ENCODE results near the gene DDX10.
"Not testable (repeated sequence)": the region's sequence is repeated elsewhere in the genome, so short reads cannot be mapped to it uniquely, and the experiment has no call there.

DDX10 gene

DNA sequence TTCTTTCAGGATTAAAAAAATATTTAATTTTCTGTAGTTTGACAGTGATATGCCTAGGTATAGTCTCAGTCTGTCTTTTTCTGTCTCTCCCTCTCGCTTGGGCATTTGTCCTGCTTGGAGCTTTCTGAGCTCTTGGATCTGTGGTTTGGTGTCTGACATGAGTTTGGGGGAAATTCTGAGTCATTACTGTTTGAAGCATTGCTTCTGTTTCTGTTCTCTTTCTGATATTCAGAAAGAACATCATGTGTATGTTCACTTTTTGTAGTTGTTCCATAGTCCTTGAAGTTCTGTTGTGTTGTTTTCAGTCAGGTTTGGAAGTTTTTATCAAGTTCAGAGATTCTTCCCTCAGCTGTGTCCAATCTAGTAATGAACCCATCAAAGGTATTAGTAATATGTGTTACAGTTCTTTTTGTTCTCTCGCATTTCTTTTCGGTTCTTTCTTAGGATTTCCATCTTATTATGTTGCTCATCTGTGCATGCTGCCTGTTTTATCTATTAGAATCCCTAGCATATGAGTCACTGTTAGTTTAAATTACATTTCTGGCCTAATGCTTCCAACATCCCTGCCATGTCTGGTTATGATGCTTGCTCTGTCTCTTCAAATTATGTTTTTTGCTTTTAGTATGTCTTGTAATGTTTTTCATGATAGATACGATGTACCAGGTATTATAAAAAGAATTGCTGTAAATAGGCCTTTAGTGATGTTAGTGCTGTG is 48.4 kb downstream of the DDX10 start:
- DNase-seq (ENCODE audit: low read depth in 3 of 3, low spot score in 1 of 3) = no peak

DNA sequence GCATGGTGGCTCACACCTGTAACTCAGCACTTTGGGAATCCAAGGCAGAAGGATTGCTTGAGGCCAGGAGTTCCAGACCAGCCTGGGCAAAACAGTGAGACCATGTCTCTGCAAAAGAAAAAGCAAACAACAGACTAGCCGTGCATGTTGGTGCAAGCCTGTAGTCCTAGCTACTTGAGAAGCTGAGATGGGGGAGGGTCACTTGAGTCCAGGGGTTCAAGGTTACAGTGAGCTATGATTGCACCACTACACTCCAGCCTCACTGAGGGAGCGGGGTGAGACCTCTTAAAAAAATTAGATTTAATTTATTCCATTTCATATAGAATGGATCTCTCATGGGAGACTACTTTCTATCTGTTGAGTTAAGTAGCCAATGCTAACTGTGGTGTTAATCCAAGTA is 50.4 kb downstream of the DDX10 start:
- DNase-seq (ENCODE audit: low read depth in 3 of 3, low spot score in 1 of 3) = no peak

DNA sequence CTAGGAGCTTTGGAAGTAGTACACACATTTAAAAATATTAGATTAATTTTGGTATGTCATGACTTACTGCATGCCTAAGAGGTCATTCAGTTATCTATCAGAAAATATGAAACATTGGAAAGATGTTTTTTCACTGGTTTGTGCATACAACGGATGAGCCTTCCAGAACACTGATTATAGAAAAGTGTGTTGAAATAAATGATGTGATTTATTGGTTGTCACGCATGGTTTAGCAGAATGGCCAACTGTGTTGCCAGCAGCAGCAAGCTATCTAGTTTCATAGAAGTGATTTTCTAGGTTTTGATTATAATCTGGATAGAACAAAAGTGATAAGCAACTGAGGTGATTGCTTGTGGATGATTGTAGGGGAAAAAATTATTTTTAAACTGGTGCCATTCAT is 53.6 kb downstream of the DDX10 start:
- no peak for DNase-seq (ENCODE audit: low read depth in 3 of 3, low spot score in 1 of 3)

DNA sequence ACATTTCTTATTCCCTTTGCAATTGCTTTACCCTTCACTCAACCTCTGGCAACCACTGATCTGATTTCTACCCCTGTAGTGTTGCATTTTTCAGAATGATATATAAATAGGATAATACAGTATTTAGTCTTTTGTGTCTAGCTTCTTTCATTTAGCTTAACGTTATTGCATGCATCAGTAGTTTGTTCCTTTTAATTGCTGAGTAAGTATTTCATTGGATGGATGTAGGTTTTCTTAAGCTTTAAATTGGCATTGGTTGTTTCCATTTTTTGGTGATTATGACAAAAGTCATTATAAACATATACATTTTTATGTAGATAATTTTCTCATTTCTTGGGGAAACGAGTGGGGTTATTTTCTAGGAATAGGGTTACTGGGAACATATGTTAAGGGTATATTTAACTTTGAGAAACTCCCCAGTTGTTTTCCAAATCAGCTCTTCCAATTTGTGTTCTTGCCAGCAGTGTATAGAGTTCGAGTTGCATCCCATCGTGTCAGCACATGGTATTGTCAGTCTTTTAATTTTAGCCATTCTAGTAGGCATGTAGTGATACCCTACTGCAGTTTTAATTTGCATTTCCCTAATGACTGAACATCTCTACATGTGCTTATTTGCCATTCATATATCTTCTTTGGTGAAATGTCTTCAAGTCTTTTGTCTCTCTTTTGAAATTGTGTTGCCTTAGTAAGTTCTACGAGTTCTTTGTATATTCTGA is 60.3 kb downstream of the DDX10 start:
- DNase-seq (ENCODE audit: low read depth in 3 of 3, low spot score in 1 of 3) = no peak

DNA sequence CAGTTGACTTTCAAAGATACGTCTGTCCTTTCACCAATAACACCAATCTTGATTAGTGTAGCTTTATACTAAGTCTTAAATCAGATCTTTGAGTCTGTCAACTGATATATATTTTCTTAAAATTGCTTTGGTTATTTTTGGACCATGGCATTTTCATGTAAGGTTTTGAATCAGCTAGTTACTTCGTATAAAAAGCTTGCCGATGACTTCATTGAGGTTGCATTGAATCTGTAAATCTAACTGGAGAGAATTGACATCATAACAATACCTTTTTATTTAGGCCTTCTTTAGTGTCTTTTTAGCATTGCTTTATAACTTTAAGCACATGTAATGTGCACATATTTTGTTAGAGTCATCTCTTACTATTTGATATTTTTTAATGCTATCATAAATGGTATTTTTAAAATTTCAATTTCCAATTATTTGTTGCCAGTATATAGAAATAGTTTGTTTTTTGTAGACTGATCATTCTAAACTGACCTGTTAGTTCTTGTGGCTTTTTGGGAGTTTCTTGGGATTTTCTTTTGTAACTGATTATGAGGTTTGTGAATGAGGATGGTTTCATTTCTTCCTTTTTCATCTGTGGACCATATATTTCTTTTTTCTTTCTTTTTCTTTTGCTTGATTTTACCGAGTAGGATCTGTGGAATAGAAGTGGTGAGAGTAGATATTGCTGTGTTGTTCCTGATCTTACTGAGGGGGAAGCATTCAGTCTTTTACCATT is 61.4 kb downstream of the DDX10 start:
- DNase-seq (ENCODE audit: low read depth in 3 of 3, low spot score in 1 of 3) = no peak

DNA sequence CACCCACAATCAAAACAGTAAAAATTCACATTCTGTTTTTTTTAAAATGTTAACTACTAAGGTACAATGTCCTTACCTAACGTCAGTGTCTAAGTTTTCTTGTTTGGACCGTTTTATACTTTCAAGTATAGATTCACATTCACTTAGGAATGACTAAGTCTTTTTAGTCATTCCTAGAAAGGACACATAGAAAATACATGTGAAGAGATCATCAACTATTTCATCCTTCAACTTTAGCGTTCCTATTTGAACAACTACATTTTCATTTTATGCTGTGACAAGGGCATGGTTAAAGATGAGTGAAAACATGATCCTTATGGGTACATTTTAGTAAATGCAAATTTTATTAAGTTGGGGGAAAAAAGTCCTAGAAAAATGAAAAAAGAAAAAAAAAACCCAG is 62.8 kb downstream of the DDX10 start:
- no peak for DNase-seq (ENCODE audit: low read depth in 3 of 3, low spot score in 1 of 3)

DNA sequence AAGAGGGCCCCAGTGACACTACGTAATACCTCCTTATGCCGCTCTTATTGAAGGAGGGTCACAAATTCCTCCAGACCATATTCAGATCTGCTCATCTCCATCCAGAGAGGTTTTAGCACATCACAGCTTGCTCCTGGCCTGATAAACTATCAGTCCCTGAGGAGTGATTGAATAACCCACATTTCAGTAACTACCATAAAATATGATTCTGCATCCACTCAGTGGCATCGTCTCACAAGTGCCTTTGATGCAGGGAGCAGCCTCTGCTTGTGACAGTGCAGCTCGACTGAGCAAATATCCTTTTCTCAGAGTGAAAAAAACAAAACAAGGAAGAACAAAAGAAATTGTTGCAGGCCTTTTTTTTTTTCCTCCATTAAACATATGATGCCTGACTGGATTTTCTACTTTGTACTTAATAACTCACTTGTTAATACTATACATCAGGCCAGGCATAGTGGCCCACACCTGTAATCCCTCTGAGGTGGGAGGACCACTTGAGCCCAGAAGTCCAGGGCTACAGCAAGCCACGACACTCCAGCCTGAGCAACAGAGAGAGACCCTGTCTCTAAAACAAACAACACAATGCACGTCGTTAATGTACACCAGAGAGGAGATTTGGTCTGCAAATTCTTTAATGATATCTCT is 64.5 kb downstream of the DDX10 start:
- DNase-seq (ENCODE audit: low read depth in 3 of 3, low spot score in 1 of 3) = no peak

DNA sequence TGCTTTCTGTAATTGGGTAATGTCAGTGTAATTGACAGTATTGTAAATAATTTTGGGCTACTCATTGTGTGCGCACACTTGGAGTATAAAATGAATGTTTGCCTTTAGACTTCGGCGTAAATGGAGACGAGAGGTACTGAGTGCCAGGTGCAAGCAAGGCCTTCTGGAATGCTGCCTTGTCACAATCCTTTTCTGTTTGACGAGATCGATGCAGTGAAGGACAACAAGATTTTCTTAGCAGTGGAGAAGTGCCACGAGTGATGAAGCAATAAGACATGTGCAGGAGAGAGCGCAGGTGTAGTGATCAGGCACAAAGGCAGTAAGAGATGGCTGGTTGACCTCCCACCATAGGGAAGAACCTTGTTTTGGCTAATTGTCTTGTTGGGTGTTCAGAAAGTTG is 67.5 kb downstream of the DDX10 start:
- DNase-seq (ENCODE audit: low read depth in 3 of 3, low spot score in 1 of 3) = no peak

DNA sequence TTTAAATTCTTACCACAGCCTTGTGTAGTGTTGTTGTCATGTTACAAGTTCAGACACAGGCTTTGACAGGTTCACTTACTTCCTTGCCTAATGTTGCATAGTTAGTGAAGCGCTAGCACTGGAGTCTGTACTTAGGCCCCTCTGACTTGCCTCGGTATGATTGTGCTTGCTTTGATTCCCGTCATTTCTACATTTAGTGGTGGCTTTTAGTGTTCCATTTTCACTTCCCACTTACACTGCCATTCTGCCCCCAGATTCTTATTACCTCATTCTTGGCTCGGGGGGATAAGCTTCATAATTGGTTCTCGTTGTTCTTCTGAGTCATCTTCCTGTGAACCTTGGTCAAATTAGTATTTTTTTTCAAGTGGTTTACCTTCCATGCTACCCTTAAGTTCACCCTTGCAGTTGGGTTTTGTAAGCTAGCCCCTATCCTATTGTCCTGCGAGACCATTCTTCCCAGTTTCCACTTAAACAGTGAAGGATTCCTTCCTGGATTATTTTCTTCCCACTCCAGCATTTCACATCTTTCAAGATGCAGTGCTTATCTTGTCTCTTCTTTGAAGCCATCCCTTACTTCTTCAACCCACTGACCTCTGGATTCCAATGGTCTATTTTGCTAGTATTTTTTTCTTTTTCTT is 68.7 kb downstream of the DDX10 start:
- no peak for DNase-seq (ENCODE audit: low read depth in 3 of 3, low spot score in 1 of 3)

DNA sequence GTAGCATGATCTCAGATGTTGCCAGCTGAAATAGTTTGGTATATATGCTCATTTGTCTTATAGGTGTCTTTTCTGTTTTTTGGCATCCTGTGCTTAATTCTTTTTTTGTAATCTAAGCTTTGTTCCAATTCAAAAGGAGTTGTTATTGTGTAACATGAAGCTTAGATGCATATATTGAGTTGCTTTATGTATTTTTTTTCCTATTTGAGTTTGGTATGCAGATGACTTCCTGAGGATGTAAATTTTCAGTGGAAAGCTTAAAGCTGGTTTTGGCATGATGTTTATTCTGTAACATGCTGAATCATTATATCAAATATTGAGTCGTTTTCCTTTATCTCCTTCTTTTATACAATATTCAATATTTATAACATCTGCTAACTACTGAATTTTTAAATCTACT is 69.4 kb downstream of the DDX10 start:
- DNase-seq (ENCODE audit: low read depth in 3 of 3, low spot score in 1 of 3) = no peak

DNA sequence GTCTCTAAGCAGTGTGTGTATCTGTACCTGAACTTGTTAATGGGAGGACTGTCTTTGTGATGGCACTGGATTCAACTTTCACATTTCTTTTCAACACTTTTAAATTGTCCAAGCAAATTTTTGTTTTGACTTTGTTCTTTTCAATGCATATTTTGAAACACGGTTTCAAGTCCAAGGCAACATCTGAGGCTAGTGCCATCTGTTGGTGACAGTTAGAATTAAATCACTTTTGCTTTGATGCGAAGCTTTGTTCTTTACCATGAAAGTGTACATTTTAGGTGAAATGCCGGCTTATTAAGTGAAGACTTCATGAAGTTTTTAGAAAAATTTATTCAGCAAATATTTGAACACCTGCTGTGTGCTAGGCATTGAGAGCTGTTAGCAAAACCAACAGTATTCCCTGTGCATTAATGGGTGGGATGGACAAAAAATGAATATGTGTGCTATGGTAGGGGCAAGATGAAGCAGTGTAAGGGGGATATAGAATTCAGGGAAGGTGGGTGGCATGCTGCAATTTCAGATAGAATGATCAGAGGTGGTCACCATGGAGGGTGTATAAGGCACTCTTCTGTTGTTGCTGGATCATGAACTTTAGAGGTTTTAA is 70.2 kb downstream of the DDX10 start:
- no peak for DNase-seq (ENCODE audit: low read depth in 3 of 3, low spot score in 1 of 3)

DNA sequence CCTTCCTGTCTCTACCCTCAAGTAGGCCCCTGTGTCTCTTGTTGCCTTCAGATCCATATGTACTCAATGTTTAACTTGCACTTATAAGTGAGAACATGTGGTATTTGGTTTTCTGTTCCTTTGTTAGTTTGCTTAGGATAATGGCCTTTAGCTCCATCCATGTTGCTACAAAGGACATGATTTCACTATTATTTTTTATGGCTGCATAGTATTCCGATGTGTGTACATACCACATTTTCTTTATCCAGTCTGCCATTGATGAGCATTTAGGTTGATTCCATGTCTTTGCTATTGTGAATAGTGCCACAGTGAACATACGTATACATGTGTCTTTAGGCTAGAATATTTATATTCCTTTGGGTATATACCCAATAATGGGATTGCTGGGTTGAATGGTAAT is 75.3 kb downstream of the DDX10 start:
- not testable (repeated sequence) for DNase-seq (ENCODE audit: low read depth in 3 of 3, low spot score in 1 of 3)

DNA sequence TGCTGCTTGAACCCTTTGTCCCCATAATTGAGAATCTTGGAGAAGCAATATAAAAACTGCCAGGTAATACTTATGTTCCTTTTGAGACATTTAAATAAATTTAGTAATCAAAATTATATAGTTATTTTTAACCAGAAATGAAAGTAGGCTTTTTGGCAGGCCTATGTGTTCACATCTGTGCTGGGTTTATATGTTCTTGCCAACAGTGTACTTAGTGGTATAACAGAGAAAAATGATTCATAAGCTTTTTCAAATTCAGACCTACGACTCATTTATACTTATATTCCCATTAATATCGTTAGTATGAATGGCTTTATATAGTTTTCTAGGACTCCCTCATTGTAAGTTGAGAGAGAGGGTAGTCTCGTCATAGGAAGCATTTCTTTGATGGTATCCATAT is 79.0 kb downstream of the DDX10 start:
- DNase-seq (ENCODE audit: low read depth in 3 of 3, low spot score in 1 of 3) = no peak

DNA sequence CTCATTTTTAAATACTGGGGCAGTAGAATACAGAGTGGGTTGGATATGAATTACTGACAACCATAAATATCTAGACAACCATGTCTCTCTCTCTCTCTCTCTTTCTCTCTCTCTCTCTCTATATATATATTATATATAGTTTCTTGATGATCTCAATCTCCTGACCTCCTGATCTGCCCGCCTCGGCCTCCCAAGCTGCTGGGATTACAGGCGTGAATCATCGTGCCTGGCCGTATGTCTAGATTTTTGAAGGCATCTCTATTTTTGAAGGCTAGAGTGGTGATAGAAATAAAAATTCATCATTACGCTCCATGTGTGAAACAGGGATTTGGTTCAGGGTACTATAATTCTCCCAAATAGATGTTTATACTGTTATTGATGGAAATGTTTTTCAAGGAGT is 84.1 kb downstream of the DDX10 start:
- DNase-seq (ENCODE audit: low read depth in 3 of 3, low spot score in 1 of 3) = no peak

DNA sequence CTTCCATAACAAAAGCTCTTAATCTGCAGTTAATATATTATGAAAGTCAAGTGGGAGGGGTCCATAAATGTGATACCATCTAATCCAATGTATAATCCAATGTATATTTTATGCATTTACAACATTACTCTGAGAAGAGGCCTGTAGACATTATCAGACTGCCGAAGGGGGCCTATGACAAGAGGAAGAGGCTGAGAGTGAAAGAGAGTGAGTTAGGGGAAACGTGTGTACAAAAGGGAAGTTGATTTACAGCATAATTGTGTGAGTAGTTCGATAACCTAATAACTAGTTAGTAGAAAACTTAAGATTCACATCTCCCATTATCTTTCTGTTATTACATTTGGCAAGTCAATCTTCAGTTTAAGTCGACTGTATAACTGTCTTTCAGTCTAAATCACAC is 86.6 kb downstream of the DDX10 start:
- no peak for DNase-seq (ENCODE audit: low read depth in 3 of 3, low spot score in 1 of 3)

DNA sequence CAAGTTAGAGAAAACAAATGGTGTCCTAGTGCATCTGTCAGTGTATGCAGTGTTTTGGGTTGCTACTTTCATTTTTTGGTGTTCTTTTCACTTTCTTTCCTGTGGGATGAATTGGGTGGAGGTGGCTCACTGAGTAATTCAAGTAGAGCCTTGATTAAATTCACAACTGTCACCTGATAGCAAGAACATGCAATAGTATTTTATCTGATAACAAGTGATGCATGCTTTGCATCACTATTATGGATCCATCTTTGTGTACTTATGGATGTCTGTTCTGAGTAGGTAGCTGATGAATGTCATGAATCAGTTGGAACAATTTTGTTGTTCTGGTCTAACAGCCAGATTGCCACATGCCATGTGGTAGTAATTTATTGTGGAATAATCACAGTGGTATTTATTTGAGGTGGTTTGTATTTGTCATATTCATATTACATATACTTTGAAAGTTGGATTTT is 87.5 kb downstream of the DDX10 start:
- DNase-seq (ENCODE audit: low read depth in 3 of 3, low spot score in 1 of 3) = no peak

DNA sequence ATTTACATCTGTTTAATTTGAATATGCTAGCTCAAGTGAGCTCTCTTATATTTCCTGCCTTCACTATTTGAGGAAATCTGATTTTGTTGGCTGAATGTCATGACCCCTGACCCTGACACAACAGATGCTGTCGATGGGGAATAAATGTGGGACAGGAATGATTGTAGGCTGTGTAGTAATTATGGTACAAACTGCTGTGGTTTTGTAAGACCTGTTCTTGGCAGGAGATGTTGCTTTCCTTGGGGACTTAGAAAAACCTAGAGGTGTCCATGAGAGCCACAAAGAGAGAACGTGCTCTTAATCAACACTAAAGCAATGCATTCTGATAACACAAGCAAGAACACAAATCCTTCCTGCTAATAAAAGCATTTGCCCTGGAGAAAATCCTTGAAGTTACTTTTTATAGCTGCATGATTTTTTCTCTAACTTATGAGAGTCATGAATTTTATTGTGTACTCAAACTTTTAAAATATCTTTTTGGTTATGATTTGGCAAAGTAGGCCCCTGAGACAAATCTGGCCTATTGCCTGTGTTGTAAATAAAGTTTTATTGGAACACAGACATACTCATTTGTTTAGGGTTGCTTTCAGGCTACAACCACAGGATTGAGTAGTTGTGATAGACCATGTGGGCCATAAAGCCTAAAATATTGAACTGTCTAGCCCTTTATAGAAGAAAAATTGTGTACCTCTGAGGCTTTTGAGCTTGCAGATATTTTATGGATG is 90.2 kb downstream of the DDX10 start:
- no peak for DNase-seq (ENCODE audit: low read depth in 3 of 3, low spot score in 1 of 3)

DNA sequence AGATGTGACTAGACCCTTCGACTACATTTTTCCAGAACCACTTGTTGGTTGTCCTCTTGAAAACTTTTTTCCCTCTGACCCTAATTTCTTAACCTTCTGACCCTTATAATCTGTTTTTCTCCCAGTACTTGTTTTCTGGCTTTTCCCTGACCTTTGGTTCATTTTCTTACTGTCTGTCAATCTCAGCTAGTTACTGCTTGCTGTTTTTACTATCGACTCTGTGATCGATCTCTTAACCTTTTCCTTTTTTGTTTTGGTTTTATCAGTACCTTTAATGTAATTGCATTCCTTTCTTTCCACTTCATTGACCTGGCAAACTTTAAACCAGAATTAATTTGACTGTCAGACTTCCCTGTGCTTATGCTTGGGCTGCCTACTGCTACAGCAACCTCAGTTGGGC is 92.8 kb downstream of the DDX10 start:
- DNase-seq (ENCODE audit: low read depth in 3 of 3, low spot score in 1 of 3) = no peak

DNA sequence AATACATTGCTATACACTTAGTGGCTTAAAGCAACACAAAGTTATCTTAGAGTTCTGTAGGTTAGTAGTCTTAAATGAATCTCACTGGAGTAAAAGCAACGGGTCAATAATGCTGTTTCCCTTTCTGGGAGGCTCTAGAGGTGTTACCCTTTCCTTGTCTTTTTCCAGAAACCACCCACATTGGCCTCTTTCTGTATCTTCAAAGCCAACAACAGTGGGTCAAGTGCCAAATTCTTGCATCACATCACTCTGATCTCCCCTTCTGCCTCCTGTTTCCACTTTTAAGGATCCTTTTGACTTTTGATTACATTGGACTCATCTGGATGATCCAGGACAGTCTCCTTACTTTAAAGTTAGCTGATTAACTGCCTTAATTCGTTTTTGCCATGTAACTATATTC is 93.6 kb downstream of the DDX10 start:
- DNase-seq (ENCODE audit: low read depth in 3 of 3, low spot score in 1 of 3) = no peak

DNA sequence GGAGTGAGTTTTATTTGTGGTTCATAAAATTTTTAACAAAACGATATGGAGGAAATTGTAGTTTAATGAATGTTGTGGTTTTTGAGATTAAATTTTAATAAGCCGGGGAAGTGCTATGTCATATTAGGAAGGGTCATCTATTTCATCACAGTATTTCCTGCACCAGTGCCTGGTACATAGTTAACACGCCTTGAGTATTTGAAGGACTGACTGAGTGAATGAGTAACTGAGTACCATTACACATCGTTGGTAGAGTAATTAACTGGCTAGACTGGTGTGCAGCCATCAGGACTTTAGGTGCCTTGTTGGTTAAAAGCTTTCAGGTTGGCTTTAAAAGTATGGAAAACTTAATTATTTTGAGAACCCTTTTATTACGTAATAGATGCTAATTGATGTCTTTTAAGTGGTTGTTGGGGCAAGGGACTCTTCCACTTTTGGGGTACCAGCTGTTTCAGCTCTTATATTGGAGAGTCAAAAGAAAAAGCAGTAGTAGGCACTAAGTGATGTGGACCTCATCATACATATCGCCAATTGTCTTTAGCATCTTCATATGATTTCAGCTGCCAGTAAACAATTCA is 101.8 kb downstream of the DDX10 start:
- DNase-seq (ENCODE audit: low read depth in 3 of 3, low spot score in 1 of 3) = no peak
